K562 (cell line): ENCODE results near the gene ABCA13. TPM values are rescaled to one million over a fixed set of nuclear protein-coding genes. Genes with fewer than 3 reads are reported as not detected.

ENCODE experiments used
- MAZ ChIP-seq, 2 experiments: fragments of 450-650 bp in 1 of 2; sonication (generic) in 1 of 2; formaldehyde crosslinking; IDR thresholded peaks in 1 of 2; conservative IDR thresholded peaks in 1 of 2; 2 replicates each; pipeline versions ENCODE4 v1.4.0 to v1.5.0; 2020; ENCODE audit warnings: mild to moderate bottlenecking in 1 of 2, missing genetic modification reagents in 1 of 2
- ZNF282 ChIP-seq: sonication (generic); formaldehyde crosslinking; IDR thresholded peaks from 2 replicates; pipeline ENCODE4 v1.8.1; 2023; ENCODE audit warnings: missing genetic modification reagents
- polyA plus RNA-seq, 8 experiments: library from polyadenylated mRNA; depleted of rRNA in 4 of 8; stranded (reverse) in 5 of 8; unstranded in 3 of 8; fragments of >200 nt; fragmentation: Nextera tagmentation in 2 of 8; fragmentation: Illumina TruSeq in 1 of 8; extraction: Ambion mirVana in 2 of 8; extraction: Trizol in 1 of 8; gene quantifications; 2 replicates each; pipeline versions ENCODE4 v1.2.1 to v1.2.3, GENCODE V29; 2011 to 2014; ENCODE audit warnings: inconsistent platforms in 1 of 8, missing spikeins in 1 of 8
- total RNA-seq, 7 experiments: library from RNA; depleted of rRNA in 6 of 7; stranded (reverse); fragments of >200 nt in 6 of 7; fragmentation: Illumina TruSeq in 2 of 7; extraction: Trizol in 2 of 7; gene quantifications; 2 replicates each; pipeline versions ENCODE4 v1.2.1 to v1.2.3, GENCODE V29; 2011 to 2021; ENCODE audit warnings: low replicate concordance in 1 of 7
- TF ChIP-seq, protein P1 (sequence below): fragments of 450-650 bp; IDR thresholded peaks from 2 replicates; pipeline ENCODE4 v1.6.1; 2016; ENCODE audit warnings: mild to moderate bottlenecking, moderate library complexity

ABCA13 gene
- total and polyA plus RNA-seq, 9 of the 15 experiments (the other 6 are each of a cell fraction or from before 2014, with no cell fraction given) = 0.14 to 1.5 (median 0.38) TPM

DNA sequence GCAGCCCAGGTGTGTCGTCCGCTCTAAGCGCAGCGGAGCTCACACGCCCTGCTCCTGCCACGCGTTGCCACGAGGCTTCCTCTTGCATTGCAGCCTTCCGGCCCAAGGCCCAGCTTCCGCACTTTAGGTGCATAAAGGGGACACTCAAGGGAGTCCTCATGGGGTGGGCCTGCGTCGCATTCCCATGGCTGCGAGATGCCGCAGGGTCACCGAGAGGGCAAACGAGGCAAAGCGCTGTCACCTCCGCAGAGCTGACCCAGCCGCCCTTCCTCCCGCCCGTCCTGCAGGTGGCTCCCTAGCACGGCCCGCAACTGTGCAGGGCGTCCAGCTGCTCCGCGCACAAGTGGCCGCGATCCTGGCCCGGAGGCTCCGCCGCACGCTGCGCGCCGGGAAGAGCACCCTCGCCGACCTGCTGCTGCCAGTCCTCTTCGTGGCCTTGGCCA is 283.5 kb downstream of the ABCA13 start (continued):
- TF ChIP-seq, protein P1, sequence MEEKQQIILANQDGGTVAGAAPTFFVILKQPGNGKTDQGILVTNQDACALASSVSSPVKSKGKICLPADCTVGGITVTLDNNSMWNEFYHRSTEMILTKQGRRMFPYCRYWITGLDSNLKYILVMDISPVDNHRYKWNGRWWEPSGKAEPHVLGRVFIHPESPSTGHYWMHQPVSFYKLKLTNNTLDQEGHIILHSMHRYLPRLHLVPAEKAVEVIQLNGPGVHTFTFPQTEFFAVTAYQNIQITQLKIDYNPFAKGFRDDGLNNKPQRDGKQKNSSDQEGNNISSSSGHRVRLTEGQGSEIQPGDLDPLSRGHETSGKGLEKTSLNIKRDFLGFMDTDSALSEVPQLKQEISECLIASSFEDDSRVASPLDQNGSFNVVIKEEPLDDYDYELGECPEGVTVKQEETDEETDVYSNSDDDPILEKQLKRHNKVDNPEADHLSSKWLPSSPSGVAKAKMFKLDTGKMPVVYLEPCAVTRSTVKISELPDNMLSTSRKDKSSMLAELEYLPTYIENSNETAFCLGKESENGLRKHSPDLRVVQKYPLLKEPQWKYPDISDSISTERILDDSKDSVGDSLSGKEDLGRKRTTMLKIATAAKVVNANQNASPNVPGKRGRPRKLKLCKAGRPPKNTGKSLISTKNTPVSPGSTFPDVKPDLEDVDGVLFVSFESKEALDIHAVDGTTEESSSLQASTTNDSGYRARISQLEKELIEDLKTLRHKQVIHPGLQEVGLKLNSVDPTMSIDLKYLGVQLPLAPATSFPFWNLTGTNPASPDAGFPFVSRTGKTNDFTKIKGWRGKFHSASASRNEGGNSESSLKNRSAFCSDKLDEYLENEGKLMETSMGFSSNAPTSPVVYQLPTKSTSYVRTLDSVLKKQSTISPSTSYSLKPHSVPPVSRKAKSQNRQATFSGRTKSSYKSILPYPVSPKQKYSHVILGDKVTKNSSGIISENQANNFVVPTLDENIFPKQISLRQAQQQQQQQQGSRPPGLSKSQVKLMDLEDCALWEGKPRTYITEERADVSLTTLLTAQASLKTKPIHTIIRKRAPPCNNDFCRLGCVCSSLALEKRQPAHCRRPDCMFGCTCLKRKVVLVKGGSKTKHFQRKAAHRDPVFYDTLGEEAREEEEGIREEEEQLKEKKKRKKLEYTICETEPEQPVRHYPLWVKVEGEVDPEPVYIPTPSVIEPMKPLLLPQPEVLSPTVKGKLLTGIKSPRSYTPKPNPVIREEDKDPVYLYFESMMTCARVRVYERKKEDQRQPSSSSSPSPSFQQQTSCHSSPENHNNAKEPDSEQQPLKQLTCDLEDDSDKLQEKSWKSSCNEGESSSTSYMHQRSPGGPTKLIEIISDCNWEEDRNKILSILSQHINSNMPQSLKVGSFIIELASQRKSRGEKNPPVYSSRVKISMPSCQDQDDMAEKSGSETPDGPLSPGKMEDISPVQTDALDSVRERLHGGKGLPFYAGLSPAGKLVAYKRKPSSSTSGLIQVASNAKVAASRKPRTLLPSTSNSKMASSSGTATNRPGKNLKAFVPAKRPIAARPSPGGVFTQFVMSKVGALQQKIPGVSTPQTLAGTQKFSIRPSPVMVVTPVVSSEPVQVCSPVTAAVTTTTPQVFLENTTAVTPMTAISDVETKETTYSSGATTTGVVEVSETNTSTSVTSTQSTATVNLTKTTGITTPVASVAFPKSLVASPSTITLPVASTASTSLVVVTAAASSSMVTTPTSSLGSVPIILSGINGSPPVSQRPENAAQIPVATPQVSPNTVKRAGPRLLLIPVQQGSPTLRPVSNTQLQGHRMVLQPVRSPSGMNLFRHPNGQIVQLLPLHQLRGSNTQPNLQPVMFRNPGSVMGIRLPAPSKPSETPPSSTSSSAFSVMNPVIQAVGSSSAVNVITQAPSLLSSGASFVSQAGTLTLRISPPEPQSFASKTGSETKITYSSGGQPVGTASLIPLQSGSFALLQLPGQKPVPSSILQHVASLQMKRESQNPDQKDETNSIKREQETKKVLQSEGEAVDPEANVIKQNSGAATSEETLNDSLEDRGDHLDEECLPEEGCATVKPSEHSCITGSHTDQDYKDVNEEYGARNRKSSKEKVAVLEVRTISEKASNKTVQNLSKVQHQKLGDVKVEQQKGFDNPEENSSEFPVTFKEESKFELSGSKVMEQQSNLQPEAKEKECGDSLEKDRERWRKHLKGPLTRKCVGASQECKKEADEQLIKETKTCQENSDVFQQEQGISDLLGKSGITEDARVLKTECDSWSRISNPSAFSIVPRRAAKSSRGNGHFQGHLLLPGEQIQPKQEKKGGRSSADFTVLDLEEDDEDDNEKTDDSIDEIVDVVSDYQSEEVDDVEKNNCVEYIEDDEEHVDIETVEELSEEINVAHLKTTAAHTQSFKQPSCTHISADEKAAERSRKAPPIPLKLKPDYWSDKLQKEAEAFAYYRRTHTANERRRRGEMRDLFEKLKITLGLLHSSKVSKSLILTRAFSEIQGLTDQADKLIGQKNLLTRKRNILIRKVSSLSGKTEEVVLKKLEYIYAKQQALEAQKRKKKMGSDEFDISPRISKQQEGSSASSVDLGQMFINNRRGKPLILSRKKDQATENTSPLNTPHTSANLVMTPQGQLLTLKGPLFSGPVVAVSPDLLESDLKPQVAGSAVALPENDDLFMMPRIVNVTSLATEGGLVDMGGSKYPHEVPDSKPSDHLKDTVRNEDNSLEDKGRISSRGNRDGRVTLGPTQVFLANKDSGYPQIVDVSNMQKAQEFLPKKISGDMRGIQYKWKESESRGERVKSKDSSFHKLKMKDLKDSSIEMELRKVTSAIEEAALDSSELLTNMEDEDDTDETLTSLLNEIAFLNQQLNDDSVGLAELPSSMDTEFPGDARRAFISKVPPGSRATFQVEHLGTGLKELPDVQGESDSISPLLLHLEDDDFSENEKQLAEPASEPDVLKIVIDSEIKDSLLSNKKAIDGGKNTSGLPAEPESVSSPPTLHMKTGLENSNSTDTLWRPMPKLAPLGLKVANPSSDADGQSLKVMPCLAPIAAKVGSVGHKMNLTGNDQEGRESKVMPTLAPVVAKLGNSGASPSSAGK = 0 out of 2 replicates have a peak, but pooled peaks have one; percentile 27
- TF ChIP-seq ZNF282 (CRISPR knock-in tag) = 0 out of 2 replicates have a peak, but pooled peaks have one; percentile 39
- TF ChIP-seq MAZ (CRISPR knock-in tag; conservative IDR thresholded peaks at IDR 0.05 in 1 of 2, IDR thresholded peaks at IDR 0.05 in 1 of 2) = no peak
